ENCODE data around the gene SDHAF2. TPM values are rescaled to one million over a fixed set of nuclear protein-coding genes. Genes with fewer than 3 reads are reported as not detected.
"Not testable (repeated sequence)": the region's sequence is repeated elsewhere in the genome, so short reads cannot be mapped to it uniquely, and the experiment has no call there.

The SDHAF2 gene
- total RNA-seq (2021; ENCODE audit: unreplicated experiment) (43.2 TPM), Bru-seq, nascent RNA (percentile 88 among the genes with signal in this experiment), BruChase-seq, experiment 1, labeled RNA remaining after a 2-hour chase (percentile 93 among the genes with signal in this experiment), BruChase-seq, experiment 2, labeled RNA remaining after a 6-hour chase (percentile 84 among the genes with signal in this experiment)
- polyA plus RNA-seq (2012; ENCODE audit: insufficient read length), result 55.0 TPM
- long read RNA-seq, transcript SDHAF2-206 (2 exons, 835 nt), result minor isoform, 6 of 71 reads
- long read RNA-seq, transcript SDHAF2-201 (4 exons, 2,033 nt), result major isoform, 42 of 71 reads
- long read RNA-seq, partial matches to known transcripts, result 1 of 71 reads
- long read RNA-seq, other reads (novel, unspliced or antisense), result 20 of 71 reads

GRCh38 chr11:61429691-61430582, at the start of gene SDHAF2, which contains the start of gene CPSF7:
SDHAF2 (plus strand) TSS chr11:61430124; CDS start chr11:61430147, 23 bp downstream.
CPSF7 (minus strand) TSS chr11:61429975; CDS start chr11:61429235, 740 bp downstream.
- TSS peak; percentile 94 for BruUV-seq (replicated peaks)
- no peaks in the 10 kb centered on the region for H3K27me3 ChIP-seq (ENCODE audit: control insufficient read depth, insufficient read depth, low read length)
- in situ Hi-C loops (cut with HindIII; ENCODE audit: low pct_unique_long_range_greater_than_20kb, low sequenced_read_pairs) (no loop called here), intact Hi-C loops (cut with micrococcal nuclease; ENCODE audit: unreplicated experiment) (no loop called here)
- ATAC-seq (peak; percentile 97), DNase-seq (ENCODE audit: low read depth, low spot score) (peak; percentile 48)
- peak within 1 kb of the TSS; percentile 98 to 100 for H3K4me3 ChIP-seq (ENCODE audit: low read depth in 2 of 2, low read length in 2 of 2)
- peak within 1 kb of the TSS; percentile 99 for H3K27ac ChIP-seq (ENCODE audit: low read length)
- ChIA-PET POLR2A (interaction anchor here (0.6 to 1.0 kb wide), 4 partner anchors 43 to 167 kb away, joined by 3 to 16 read pairs (median 5); no protein-coding TSS in a partner anchor), CTCF (no interaction called here)
- TF ChIP-seq CTCF (IDR thresholded peaks at IDR 0.05) (no peak), POLR2AphosphoS5 (IDR thresholded peaks at IDR 0.05; ENCODE audit: low read depth, low read length) (peak; percentile 84), REST (IDR thresholded peaks at IDR 0.05; ENCODE audit: insufficient read depth in 1 of 2, low read depth in 2 of 2, low read length in 1 of 2) (peak in 1 of 2 experiments; percentile 19; a peak in 1 of 4 replicates), SIN3A (IDR thresholded peaks at IDR 0.05; ENCODE audit: borderline replicate concordance, insufficient read depth, low read depth, low read length) (peak; percentile 77)
- peaks cover 8% of the 10 kb centered on the region for H3K4me1 ChIP-seq (ENCODE audit: control insufficient read depth, insufficient read depth, low read length)
- no peaks in the 10 kb centered on the region for H3K9me3 ChIP-seq (ENCODE audit: control insufficient read depth, insufficient read depth, low read depth, low read length)
- H3K36me3 ChIP-seq (ENCODE audit: control insufficient read depth, insufficient read depth, low read length), result peaks cover 33% of the 10 kb centered on the region

- CTCF ChIA-PET, result interaction anchor here (0.5 kb wide), 1 partner anchor 25 kb away, joined by 5 read pairs; no protein-coding TSS in a partner anchor
- no peak overlapping the region for H3K27ac ChIP-seq (ENCODE audit: low read length)
- H3K27me3 ChIP-seq (ENCODE audit: control insufficient read depth, insufficient read depth, low read length), result no peaks in the 10 kb centered on the region
- no peak for DNase-seq (ENCODE audit: low read depth, low spot score)
- POLR2A ChIA-PET, result no interaction called here
- intact Hi-C loops (cut with micrococcal nuclease; ENCODE audit: unreplicated experiment) (no loop called here), in situ Hi-C loops (cut with HindIII; ENCODE audit: low pct_unique_long_range_greater_than_20kb, low sequenced_read_pairs) (no loop called here)
- ATAC-seq, result no peak
- H3K4me3 ChIP-seq (ENCODE audit: low read depth in 2 of 2, low read length in 2 of 2), result no peak overlapping the region
- BruUV-seq (replicated peaks), result no TSS peak
- H3K9me3 ChIP-seq (ENCODE audit: control insufficient read depth, insufficient read depth, low read depth, low read length), result no peaks in the 10 kb centered on the region
- TF ChIP-seq POLR2AphosphoS5 (IDR thresholded peaks at IDR 0.05; ENCODE audit: low read depth, low read length) (no peak), SIN3A (IDR thresholded peaks at IDR 0.05; ENCODE audit: borderline replicate concordance, insufficient read depth, low read depth, low read length) (no peak), REST (IDR thresholded peaks at IDR 0.05; ENCODE audit: insufficient read depth in 1 of 2, low read depth in 2 of 2, low read length in 1 of 2) (no peak), TCF7L2 (IDR thresholded peaks at IDR 0.05; ENCODE audit: low read depth, low read length) (no peak), CTCF (IDR thresholded peaks at IDR 0.05) (no peak)
- H3K36me3 ChIP-seq (ENCODE audit: control insufficient read depth, insufficient read depth, low read length), result no peaks in the 10 kb centered on the region
- no peaks in the 10 kb centered on the region for H3K4me1 ChIP-seq (ENCODE audit: control insufficient read depth, insufficient read depth, low read length)
These were observed 49.0 kb upstream of the SDHAF2 start for GRCh38 chr11:61380884-61381283.

- BruUV-seq (replicated peaks); intact Hi-C loops (cut with micrococcal nuclease; ENCODE audit: unreplicated experiment): not testable (repeated sequence)
These were observed 46.1 kb upstream of the SDHAF2 start for GRCh38 chr11:61383859-61384258.

More at GRCh38 chr11:61383859-61384258, 46.1 kb upstream of the SDHAF2 start:
- H3K4me3 ChIP-seq (ENCODE audit: low read depth in 2 of 2, low read length in 2 of 2); in situ Hi-C loops (cut with HindIII; ENCODE audit: low pct_unique_long_range_greater_than_20kb, low sequenced_read_pairs); DNase-seq (ENCODE audit: low read depth, low spot score); ATAC-seq; H3K9me3 ChIP-seq (ENCODE audit: control insufficient read depth, insufficient read depth, low read depth, low read length); H3K27me3 ChIP-seq (ENCODE audit: control insufficient read depth, insufficient read depth, low read length); H3K4me1 ChIP-seq (ENCODE audit: control insufficient read depth, insufficient read depth, low read length); H3K27ac ChIP-seq (ENCODE audit: low read length); H3K36me3 ChIP-seq (ENCODE audit: control insufficient read depth, insufficient read depth, low read length); POLR2A ChIA-PET: not testable (repeated sequence)
- CTCF ChIA-PET, result interaction anchor here (3.1 kb wide), 1 partner anchor 47 kb away, joined by 50 read pairs; no protein-coding TSS in a partner anchor

Data from Panc1 (cell line).